Uterus (tissue), 2 donors: Measurements from ENCODE around the gene DHX29.

Source experiments
- CTCF ChIP-seq, 4 experiments: fragments of 200-600 bp in 2 of 4; fragments of 450-650 bp in 2 of 4; sonication (generic) in 2 of 4; IDR thresholded peaks; one replicate each; pipeline ENCODE4 v1.5.1; 2016 to 2019; ENCODE audit warnings: antibody characterized with exemption in 4 of 4, mild to moderate bottlenecking in 2 of 4, moderate library complexity in 1 of 4
- POLR2A ChIP-seq, 2 donors: fragments of 450-650 bp; IDR thresholded peaks; one replicate each; pipeline ENCODE4 v1.6.1; 2016; ENCODE audit warnings: antibody characterized with exemption in 2 of 2, mild to moderate bottlenecking in 1 of 2, moderate library complexity in 1 of 2

GRCh38 chr5:55219770-55220169, 87.7 kb downstream of the DHX29 start:
- TF ChIP-seq POLR2A (IDR thresholded peaks at IDR 0.05) (no peak), CTCF (IDR thresholded peaks at IDR 0.05) (no peak)
